GM21717 (cell line): ENCODE results near the gene SDS.
A peak's percentile ranks its signal among the peaks of the same experiment; 100 is the strongest.
"Not testable (repeated sequence)": the region's sequence is repeated elsewhere in the genome, so short reads cannot be mapped to it uniquely, and the experiment has no call there.

Source experiments
- ATAC-seq: cut with Tn5 transposase; IDR thresholded peaks from one replicate; pipeline ENCODE4 v1.9.1; 2021; ENCODE audit warnings: mild to moderate bottlenecking, moderate library complexity; ENCODE audit not compliant: unreplicated experiment

The SDS gene

GRCh38 chr12:113358381-113359132, 45.1 kb downstream of the SDS start, which contains the start of gene PLBD2:
Gene PLBD2 (plus strand): TSS chr12:113358587. CDS start chr12:113358601, 14 bp downstream.
- ATAC-seq, result peak; percentile 81

GRCh38 chr12:113354192-113354591, 49.5 kb downstream of the SDS start:
- ATAC-seq, result not testable (repeated sequence)

- no peak for ATAC-seq
Observed at GRCh38 chr12:113351089-113351488, 52.6 kb downstream of the SDS start.

- ATAC-seq, result no peak
Observed at GRCh38 chr12:113348849-113349536, 54.7 kb downstream of the SDS start.

GRCh38 chr12:113347892-113348291, 55.8 kb downstream of the SDS start:
- ATAC-seq, result no peak

GRCh38 chr12:113347107-113347506, 56.6 kb downstream of the SDS start:
- ATAC-seq, result no peak

- ATAC-seq, result no peak
Observed at GRCh38 chr12:113346353-113346752, 57.3 kb downstream of the SDS start.

- ATAC-seq, result no peak
Observed at GRCh38 chr12:113345318-113345717, 58.4 kb downstream of the SDS start.
